ENCODE data around the gene RAF1.
"Not testable (repeated sequence)": the region's sequence is repeated elsewhere in the genome, so short reads cannot be mapped to it uniquely, and the experiment has no call there.

The RAF1 gene

GRCh38 chr3:12638105-12638504, 25.8 kb downstream of the RAF1 start:
- no peak for DNase-seq (ENCODE audit: low spot score)

DNA sequence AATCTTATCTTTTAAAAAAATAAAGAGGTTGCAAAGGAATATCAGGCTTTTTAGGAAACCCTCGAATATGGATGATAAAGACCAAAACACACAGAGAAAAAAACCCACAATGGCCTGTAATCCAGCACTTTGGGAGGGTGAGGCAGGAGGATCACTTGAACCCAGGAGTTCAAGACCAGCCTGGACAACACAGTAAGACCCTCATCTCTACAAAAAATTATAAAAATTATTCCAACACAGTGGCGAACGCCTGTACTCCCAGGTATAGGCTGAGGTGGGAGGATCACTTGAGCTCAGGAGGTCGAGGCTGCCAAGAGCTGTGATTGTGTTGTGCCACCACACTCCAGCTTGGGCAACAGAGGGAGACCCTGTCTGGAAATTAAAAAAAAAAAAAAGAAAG, 30.8 kb downstream of the RAF1 start:
- DNase-seq (ENCODE audit: low spot score): no peak

DNA sequence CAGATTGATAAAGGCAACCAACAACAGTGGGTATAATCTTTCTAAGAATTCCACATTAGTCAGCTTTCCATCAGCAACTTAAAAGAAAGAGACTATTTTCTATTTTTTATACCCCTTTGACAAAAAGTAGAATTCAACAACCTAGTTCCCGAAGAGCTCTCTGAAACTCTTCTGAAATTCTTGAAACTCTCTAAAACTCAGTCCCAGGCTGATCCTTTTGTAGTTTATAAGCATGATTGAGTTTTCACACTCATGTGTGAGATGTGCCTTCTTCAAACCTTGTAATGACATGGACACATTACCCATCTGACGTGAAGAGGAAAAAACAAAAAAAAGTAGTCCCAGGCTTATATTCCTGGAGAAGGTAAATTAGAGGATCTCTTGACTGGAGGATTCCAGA, 31.4 kb downstream of the RAF1 start:
- DNase-seq (ENCODE audit: low spot score): no peak

GRCh38 chr3:12630843-12631242, 33.1 kb downstream of the RAF1 start:
- not testable (repeated sequence) for DNase-seq (ENCODE audit: low spot score)

DNA sequence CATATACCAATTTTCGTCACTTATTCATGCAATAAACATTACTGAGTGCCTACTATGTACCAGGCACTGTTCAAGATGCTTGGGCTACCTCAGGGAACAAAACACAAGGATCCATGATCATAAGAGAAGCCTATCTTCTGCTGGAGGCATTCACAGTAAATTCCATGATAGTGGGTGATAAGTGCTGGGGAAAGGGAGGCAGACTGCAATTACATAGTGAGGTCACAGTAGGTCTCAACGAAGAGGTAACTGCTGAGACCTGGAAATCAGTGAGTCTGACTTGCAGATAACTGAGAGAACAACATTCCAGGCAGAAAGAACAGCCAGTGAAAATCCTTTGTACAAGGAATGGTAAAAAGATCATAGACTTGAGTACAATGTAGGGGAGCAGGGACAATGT, 33.6 kb downstream of the RAF1 start:
- no peak for DNase-seq (ENCODE audit: low spot score)

- DNase-seq (ENCODE audit: low spot score): no peak
These were observed 34.4 kb downstream of the RAF1 start for GRCh38 chr3:12629560-12629959.

GRCh38 chr3:12628813-12629212, 35.1 kb downstream of the RAF1 start:
- no peak for DNase-seq (ENCODE audit: low spot score)

- no peak for DNase-seq (ENCODE audit: low spot score)
These were observed 36.5 kb downstream of the RAF1 start for GRCh38 chr3:12627370-12627769.

- not testable (repeated sequence) for DNase-seq (ENCODE audit: low spot score)
These were observed 39.0 kb downstream of the RAF1 start for GRCh38 chr3:12624964-12625363.

DNA sequence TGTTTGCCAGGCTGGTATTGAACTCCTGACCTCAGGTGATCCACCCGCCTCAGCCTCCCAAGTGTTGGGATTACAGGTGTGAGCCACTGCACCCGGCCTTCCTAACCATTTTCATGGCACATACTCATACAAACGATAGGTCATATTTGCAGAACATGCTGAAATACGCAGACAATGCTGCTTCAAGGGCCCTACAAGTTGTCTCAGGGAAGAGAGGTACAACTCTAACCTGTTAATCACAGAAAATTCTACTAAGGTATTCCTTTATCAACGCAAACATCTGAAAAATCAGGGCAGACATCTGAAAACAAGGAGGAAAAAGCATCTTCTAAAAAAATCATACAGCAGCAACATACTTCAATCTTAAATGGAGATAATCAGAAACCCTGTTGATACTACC, 39.9 kb downstream of the RAF1 start:
- DNase-seq (ENCODE audit: low spot score): no peak

DNA sequence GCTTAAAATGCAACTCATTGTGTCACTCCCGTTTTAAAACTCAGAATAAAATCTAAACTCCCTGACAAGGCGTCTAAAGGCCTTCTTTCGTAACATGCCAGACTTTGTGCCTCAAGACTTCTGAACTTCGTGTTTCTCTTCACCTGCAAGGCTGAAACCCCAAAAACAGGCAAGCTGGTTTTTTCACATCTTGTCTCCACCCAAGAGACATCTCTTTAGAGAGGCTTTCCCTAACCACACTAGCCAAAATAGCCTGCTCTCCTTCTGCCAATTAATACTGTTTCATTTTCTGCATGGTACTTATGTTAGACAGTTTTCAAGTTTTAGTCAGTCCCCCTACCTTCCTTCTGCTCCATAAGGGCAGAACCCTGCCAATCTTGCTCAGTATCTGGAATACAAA, 41.6 kb downstream of the RAF1 start:
- DNase-seq (ENCODE audit: low spot score): no peak

- DNase-seq (ENCODE audit: low spot score): no peak
These were observed 43.2 kb downstream of the RAF1 start for GRCh38 chr3:12620729-12621128.

GRCh38 chr3:12620305-12620704, 43.6 kb downstream of the RAF1 start:
- no peak for DNase-seq (ENCODE audit: low spot score)

GRCh38 chr3:12618426-12618825, 45.5 kb downstream of the RAF1 start:
- no peak for DNase-seq (ENCODE audit: low spot score)

GRCh38 chr3:12615266-12615665, 48.7 kb downstream of the RAF1 start:
- no peak for DNase-seq (ENCODE audit: low spot score)

- DNase-seq (ENCODE audit: low spot score): no peak
These were observed 50.7 kb downstream of the RAF1 start for GRCh38 chr3:12613250-12613649.

DNA sequence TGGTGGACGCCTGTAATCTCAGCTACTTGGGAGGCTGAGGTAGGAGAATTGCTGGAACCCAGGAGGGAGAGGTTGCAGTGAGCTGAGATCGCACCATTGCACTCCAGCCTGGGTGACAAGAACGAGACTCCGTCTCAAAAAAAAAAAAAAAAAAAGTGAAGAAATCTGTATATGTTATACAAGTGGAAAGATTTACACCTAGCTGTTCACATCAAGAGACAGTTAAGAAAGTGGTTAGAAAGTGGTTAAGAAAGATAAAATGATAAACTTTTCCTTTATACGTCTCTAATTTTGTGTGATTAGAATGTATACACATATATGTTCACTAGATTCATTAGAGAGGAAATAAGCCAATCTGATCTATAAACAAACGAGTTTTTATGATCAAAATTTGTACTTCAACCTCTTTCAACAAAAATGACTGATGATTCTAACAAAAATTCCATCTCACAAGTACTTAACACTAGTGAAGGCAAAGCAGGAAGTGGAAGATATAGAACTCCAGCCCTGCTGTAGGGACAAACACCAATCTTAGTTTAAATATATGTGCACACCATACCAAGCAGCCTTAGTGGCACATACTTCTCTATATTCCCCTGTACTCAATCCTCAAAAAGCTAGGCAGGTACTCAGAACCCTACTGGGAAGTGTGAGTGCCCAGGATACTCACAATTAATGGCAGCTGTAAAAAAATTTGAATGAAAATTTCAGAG, 51.2 kb downstream of the RAF1 start:
- DNase-seq (ENCODE audit: low spot score): no peak

DNA sequence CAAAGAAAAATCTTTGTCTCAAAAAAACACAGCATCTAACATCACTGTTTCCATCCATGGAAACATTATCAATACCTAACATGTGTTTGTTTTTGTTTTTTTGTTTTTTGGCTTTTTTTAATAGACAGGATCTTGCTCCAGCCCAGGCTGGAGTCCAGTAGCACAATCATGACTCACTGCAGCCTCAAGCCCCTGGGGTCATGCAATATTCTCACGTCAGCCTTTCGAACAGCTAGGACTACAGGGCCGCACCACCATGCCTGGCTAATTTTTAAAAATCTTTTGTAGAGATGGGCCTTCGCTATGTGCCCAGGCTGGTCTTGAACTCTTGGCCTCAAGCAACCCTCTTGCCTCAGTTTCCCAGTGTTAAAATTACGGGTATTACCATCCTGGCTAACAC, 52.8 kb downstream of the RAF1 start:
- DNase-seq (ENCODE audit: low spot score): no peak

DNA sequence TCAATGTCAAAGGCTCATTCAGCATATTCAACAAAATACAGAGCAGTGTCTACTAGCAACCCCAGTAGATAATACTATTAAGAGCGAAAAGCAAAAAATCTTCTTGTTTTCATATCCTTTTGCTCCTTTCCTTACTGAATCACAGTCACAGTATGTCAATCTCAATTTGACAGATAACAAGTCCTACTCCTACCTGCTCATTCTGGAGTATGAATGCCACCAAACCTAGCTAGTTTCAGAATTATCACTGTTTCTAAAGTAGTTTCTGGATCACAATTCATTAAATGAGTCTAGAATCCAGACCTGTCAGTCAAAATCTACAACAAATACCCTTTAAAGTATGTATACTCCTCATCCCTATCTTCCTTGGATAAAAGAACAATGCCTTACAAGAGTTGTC, 55.5 kb downstream of the RAF1 start:
- DNase-seq (ENCODE audit: low spot score): no peak

DNA sequence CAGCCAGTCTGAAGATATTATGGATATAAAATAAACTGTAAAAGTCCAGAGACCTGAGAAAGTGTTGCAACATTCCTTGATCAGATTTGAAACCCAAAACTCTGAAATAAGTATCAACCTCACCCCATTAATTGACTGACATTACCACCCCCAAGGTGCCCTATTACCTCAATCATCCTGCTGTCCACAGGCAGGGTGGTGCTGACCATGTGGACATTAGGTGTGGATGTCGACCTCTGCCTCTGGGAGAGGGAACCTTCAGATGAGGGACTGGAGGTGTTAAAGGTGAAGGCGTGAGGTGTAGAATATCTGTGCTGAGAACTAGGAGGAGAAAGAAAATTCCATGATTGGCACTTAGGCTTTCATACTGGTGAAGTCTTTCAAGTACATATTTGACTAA, 59.9 kb downstream of the RAF1 start:
- DNase-seq (ENCODE audit: low spot score): no peak

DNA sequence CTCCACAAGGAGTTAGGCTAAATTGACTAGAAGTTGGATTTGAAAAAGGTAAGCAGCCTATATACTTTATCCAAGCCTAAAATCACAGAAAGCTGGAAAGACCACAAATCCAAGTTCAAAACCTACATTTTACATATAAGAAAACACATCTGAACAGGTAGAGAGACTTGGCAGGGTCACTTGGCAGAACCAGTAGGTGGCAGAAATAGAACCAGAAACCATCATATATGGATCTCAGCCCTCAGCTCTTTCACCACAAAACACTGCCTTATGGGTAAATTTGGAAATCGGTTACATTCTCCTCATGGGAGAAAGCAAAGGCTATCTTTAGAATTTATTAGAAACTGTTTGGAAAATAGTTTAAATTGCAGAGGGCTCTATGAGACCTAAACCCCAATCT, 62.8 kb downstream of the RAF1 start:
- peak; percentile 37 for DNase-seq (ENCODE audit: low spot score)

GRCh38 chr3:12598890-12599289, 65.0 kb downstream of the RAF1 start:
- no peak for DNase-seq (ENCODE audit: low spot score)

DNA sequence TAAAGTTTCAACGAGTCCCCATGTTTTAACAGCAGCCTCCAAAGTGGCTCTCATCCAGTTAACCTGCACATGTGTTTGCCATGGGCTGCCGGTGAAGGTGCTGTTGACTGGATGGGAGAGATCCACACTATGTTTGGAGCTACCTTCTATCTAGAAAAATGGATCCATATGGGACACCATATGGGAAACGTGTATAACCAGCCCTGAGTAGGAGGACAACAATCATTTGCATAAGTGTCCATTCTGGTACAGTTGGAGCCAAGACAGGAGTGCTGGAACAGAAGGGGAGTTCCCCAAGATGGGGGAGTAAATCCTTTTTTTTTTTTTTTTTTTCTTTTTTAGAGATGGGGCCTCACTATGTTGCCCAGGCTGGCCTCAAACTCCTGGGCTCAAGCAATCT, 70.4 kb downstream of the RAF1 start:
- no peak for DNase-seq (ENCODE audit: low spot score)

GRCh38 chr3:12591997-12592715, 71.8 kb downstream of the RAF1 start:
- no peak for DNase-seq (ENCODE audit: low spot score)
